OCI-LY7 (cell line): ENCODE results near the gene PCNA.

Source experiments
- CTCF ChIP-seq: fragments of 200-600 bp; sonication (generic); conservative IDR thresholded peaks from 2 replicates; pipeline ENCODE4 v1.5.1; 2014; ENCODE audit warnings: mild to moderate bottlenecking, antibody characterized with exemption, low read length, moderate library complexity, mixed read lengths
- EZH2phosphoT487 ChIP-seq: fragments of 200-600 bp; sonication (generic); IDR thresholded peaks from 2 replicates; pipeline ENCODE4 v1.6.1; 2018; ENCODE audit warnings: low read depth, borderline replicate concordance, mild to moderate bottlenecking, mixed run types, antibody characterized with exemption, low read length, moderate library complexity, mixed read lengths

DNA sequence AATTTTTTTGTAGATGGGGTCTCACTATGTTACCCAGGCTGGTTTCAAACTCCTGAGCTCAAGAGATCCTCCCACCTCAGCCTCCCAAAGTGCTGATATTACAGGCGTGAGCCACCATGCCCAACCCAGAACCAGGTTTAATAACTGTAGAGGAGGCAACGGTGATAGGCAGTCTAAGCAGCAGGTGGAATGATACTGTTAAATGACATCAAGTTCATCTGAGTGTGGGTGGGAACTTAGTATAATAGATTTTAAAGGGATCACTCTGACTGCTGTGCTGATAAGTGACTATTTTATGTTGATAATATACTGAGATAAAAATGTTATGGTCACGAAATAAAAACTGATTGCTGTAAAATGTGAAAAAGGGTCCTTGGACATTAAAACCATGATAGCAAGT is 31.1 kb downstream of the PCNA start:
- no peak for TF ChIP-seq CTCF
- TF ChIP-seq EZH2phosphoT487 = no peak
